GM12875 (cell line): ENCODE measurements around the gene GPS2.

Experiments used
- H3K4me3 ChIP-seq: one replicate; pipeline ENCODE4 v1.5.1; 2011; ENCODE audit warnings: low read depth, low read length, control low read depth
- TF ChIP-seq, protein P1 (sequence below): IDR thresholded peaks from 2 replicates; pipeline ENCODE4 v1.5.1; 2011; ENCODE audit warnings: low read depth, mild to moderate bottlenecking, control low read depth, inconsistent platforms, low read length, moderate library complexity, borderline replicate concordance; ENCODE audit not compliant: insufficient read depth

Gene GPS2

DNA sequence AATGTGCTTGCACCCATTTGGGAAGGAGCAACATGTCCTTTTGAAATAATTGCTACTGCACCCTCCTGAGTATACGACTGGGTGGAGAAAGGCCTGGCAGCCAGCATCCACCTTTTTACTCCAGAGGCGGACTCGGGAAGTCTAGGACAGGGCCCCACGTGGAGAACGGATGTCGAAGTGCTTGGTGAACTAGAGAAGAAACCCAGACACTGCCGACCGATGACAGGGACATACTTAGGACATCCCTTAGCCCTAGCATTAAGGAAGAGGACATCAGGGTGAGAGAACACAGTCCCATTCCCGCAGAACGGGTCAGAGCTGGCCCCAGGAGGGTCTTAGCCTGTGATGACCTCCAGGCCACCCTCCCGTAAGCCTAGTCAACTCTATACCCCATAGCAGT is 24.5 kb downstream of the GPS2 start:
- TF ChIP-seq, protein P1, sequence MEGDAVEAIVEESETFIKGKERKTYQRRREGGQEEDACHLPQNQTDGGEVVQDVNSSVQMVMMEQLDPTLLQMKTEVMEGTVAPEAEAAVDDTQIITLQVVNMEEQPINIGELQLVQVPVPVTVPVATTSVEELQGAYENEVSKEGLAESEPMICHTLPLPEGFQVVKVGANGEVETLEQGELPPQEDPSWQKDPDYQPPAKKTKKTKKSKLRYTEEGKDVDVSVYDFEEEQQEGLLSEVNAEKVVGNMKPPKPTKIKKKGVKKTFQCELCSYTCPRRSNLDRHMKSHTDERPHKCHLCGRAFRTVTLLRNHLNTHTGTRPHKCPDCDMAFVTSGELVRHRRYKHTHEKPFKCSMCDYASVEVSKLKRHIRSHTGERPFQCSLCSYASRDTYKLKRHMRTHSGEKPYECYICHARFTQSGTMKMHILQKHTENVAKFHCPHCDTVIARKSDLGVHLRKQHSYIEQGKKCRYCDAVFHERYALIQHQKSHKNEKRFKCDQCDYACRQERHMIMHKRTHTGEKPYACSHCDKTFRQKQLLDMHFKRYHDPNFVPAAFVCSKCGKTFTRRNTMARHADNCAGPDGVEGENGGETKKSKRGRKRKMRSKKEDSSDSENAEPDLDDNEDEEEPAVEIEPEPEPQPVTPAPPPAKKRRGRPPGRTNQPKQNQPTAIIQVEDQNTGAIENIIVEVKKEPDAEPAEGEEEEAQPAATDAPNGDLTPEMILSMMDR = no peak
- no peak overlapping the region for H3K4me3 ChIP-seq

GRCh38 chr17:7290166-7290565 is 25.0 kb downstream of the GPS2 start:
- H3K4me3 ChIP-seq = no peak overlapping the region
- TF ChIP-seq, protein P1 = no peak

GRCh38 chr17:7289256-7290032 is 25.7 kb downstream of the GPS2 start:
- no peak overlapping the region for H3K4me3 ChIP-seq
- TF ChIP-seq, protein P1 = no peak

DNA sequence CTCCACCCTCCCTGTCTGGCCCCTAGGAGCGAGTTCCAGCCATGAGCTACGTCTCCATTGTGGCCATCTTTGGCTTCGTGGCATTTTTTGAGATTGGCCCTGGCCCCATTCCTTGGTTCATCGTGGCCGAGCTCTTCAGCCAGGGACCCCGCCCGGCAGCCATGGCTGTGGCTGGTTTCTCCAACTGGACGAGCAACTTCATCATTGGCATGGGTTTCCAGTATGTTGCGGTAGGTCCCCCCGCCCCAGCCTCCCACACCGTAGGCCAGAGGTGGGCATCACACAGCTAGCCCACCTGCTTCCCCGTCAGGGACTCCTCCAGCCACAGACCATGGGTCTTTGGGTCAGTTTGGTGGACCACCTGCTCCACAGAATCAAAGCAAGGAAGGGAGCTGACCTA is 29.5 kb downstream of the GPS2 start:
- no peak overlapping the region for H3K4me3 ChIP-seq
- TF ChIP-seq, protein P1 = no peak

DNA sequence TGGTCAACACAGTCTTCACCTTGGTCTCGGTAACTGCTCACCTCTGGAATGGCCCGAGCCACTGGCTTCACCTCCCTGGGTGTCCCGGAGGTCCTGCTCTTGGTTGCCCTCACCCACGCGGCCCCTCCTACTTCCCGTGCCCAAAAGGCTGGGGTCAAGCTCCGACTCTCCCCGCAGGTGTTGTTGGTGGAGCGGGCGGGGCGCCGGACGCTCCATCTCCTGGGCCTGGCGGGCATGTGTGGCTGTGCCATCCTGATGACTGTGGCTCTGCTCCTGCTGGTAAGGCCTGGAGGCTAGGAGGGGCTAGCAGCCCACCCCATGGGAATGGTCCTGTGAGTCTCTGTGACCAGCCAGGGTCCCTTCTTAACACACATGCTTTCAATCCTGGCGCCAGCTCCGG is 30.2 kb downstream of the GPS2 start:
- TF ChIP-seq, protein P1 = no peak
- H3K4me3 ChIP-seq = no peak overlapping the region

DNA sequence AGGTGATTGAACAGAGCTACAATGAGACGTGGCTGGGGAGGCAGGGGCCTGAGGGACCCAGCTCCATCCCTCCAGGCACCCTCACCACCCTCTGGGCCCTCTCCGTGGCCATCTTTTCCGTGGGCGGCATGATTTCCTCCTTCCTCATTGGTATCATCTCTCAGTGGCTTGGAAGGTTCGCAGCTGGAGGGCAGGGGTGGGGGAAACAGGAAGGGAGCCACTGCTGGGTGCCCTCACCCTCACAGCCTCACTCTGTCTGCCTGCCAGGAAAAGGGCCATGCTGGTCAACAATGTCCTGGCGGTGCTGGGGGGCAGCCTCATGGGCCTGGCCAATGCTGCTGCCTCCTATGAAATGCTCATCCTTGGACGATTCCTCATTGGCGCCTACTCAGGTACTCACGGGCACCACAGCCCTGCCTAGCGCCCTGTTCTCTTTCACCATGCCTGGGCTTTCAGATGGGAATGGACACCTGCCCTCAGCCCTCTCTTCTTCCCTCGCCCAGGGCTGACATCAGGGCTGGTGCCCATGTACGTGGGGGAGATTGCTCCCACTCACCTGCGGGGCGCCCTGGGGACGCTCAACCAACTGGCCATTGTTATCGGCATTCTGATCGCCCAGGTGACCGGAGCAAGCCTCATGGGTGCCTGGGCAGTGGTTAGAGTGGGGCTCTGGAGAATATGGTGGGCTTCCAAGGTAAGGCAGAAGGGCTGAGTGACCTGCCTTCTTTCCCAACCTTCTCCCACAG is 31.5 kb downstream of the GPS2 start:
- TF ChIP-seq, protein P1 = no peak
- H3K4me3 ChIP-seq = no peak overlapping the region
